CD4-positive, alpha-beta memory T cell (primary cell): ENCODE data around the gene HSD17B4. TPM values are rescaled to one million over a fixed set of nuclear protein-coding genes. Genes with fewer than 3 reads are reported as not detected.
"Not testable (repeated sequence)": the region's sequence is repeated elsewhere in the genome, so short reads cannot be mapped to it uniquely, and the experiment has no call there.

Experiments used
- CTCF ChIA-PET: fragments of 350-600 bp; sonication (Branson Sonifier 250); formaldehyde crosslinking; loops from one replicate; lab custom pipeline; 2021; ENCODE audit warnings: inconsistent platforms; ENCODE audit not compliant: partially characterized antibody; lab: Charles Lee
- POLR2A ChIA-PET: fragments of 350-600 bp; sonication (Branson Sonifier 250); formaldehyde crosslinking; loops from one replicate; lab custom pipeline; 2021; ENCODE audit not compliant: partially characterized antibody; lab: Charles Lee
- DNase-seq, 5 donors: peaks; one replicate each; pipeline versions ENCODE4 v3.0.0 to v3.0.0-alpha.2; 2020 to 2022; ENCODE audit warnings: mixed read lengths in 1 of 5
- H3K27ac ChIP-seq: one replicate; pipeline ENCODE4 v1.7.0; 2013; ENCODE audit warnings: low read depth, low read length
- H3K27me3 ChIP-seq: 2 replicates; pipeline ENCODE4 v1.7.0; 2013; ENCODE audit warnings: mild to moderate bottlenecking, low read length, moderate library complexity; ENCODE audit not compliant: insufficient read depth
- H3K36me3 ChIP-seq: 2 replicates; pipeline ENCODE4 v1.7.0; 2013; ENCODE audit warnings: mild to moderate bottlenecking, low read length, moderate library complexity; ENCODE audit not compliant: insufficient read depth
- H3K4me1 ChIP-seq: 2 replicates; pipeline ENCODE4 v1.7.0; 2013; ENCODE audit warnings: mild to moderate bottlenecking, low read length, moderate library complexity; ENCODE audit not compliant: insufficient read depth
- H3K4me3 ChIP-seq, 2 donors: one replicate each; pipeline ENCODE4 v1.7.0; 2013; ENCODE audit warnings: low read length in 2 of 2, mild to moderate bottlenecking in 1 of 2
- H3K9me3 ChIP-seq, 2 donors: one replicate each; pipeline ENCODE4 v1.7.0; 2013; ENCODE audit warnings: low read length in 2 of 2, control low read depth in 1 of 2; ENCODE audit not compliant: control insufficient read depth in 1 of 2
- H3K27ac Mint-ChIP-seq, 7 donors: one replicate each; pipeline ENCODE4 v1.8.0; 2020 to 2021; ENCODE audit warnings: mixed read lengths in 7 of 7, mild to moderate bottlenecking in 6 of 7, inconsistent platforms in 3 of 7, moderate library complexity in 3 of 7
- H3K27me3 Mint-ChIP-seq, 2 donors: one replicate each; pipeline ENCODE4 v1.8.0; 2020 to 2021; ENCODE audit warnings: mixed read lengths in 2 of 2
- H3K36me3 Mint-ChIP-seq, 2 donors: one replicate each; pipeline ENCODE4 v1.8.0; 2020 to 2021; ENCODE audit warnings: mixed read lengths in 2 of 2, inconsistent platforms in 1 of 2, mild to moderate bottlenecking in 1 of 2
- H3K4me1 Mint-ChIP-seq, 4 donors: one replicate each; pipeline ENCODE4 v1.8.0; 2020 to 2021; ENCODE audit warnings: mixed read lengths in 4 of 4, mild to moderate bottlenecking in 1 of 4
- H3K4me3 Mint-ChIP-seq, 8 donors: one replicate each; pipeline ENCODE4 v1.8.0; 2020 to 2021; ENCODE audit warnings: mixed read lengths in 8 of 8, mild to moderate bottlenecking in 7 of 8, moderate library complexity in 6 of 8, inconsistent platforms in 3 of 8
- H3K9me3 Mint-ChIP-seq, 8 donors: one replicate each; pipeline ENCODE4 v1.8.0; 2020 to 2021; ENCODE audit warnings: mixed read lengths in 8 of 8, mild to moderate bottlenecking in 5 of 8, inconsistent platforms in 3 of 8, moderate library complexity in 1 of 8
- intact Hi-C: fragments of 100-400 bp; cut with micrococcal nuclease; formaldehyde crosslinking; loops from one replicate; pipeline ENCODE4 v1.15.1; 2023
- polyA plus RNA-seq, 2 donors: library from polyadenylated mRNA; unstranded; fragments of 300-500 nt; fragmentation: Illumina TruSeq; gene quantifications; one replicate each; pipeline ENCODE4 v1.2.3, GENCODE V29; 2021
- total RNA-seq, 2 experiments: library from RNA; stranded (reverse); gene quantifications; one replicate each; pipeline ENCODE4 v1.2.3, GENCODE V29; 2021

HSD17B4 gene
- total and polyA plus RNA-seq, 4 experiments from 2014 or later = 52.8 to 79.1 (median 66.8) TPM

- H3K27me3 Mint-ChIP-seq, H3K27ac ChIP-seq, H3K4me3 ChIP-seq, POLR2A ChIA-PET, H3K4me1 Mint-ChIP-seq, H3K9me3 ChIP-seq, H3K27ac Mint-ChIP-seq, H3K36me3 ChIP-seq, H3K4me3 Mint-ChIP-seq, H3K27me3 ChIP-seq, intact Hi-C loops, DNase-seq, H3K4me1 ChIP-seq, CTCF ChIA-PET: not testable (repeated sequence)
- Mint-ChIP-seq H3K9me3 (peaks cover 4 to 22% (median 13%) of the 10 kb centered on the region in 8 donors), H3K36me3 (peaks cover 61 to 76% of the 10 kb centered on the region in 2 donors)
These were observed 51.6 kb downstream of the HSD17B4 start for GRCh38 chr5:119503939-119504338.

- Mint-ChIP-seq H3K4me1 (no peaks in the 10 kb centered on the region), H3K27me3 (no peaks in the 10 kb centered on the region), H3K4me3 (no peak overlapping the region), H3K9me3 (peaks cover 0 to 4% (median 0%) of the 10 kb centered on the region in 8 donors), H3K36me3 (peaks cover 65 to 69% of the 10 kb centered on the region in 2 donors), H3K27ac (no peak overlapping the region)
- no peak for DNase-seq
- H3K4me1 ChIP-seq = no peaks in the 10 kb centered on the region
- ChIA-PET POLR2A (no interaction called here), CTCF (interaction anchor here (1.2 kb wide), 1 partner anchor 41 kb away, joined by 3 read pairs; no protein-coding TSS in a partner anchor)
- H3K36me3 ChIP-seq = peaks cover 4% of the 10 kb centered on the region
- intact Hi-C loops = no loop called here
- no peak overlapping the region for H3K27ac ChIP-seq
- H3K9me3 ChIP-seq = no peaks in the 10 kb centered on the region
- H3K4me3 ChIP-seq = no peak overlapping the region
- no peaks in the 10 kb centered on the region for H3K27me3 ChIP-seq
These were observed 60.0 kb downstream of the HSD17B4 start for GRCh38 chr5:119512277-119512676.

GRCh38 chr5:119515192-119515591 is 62.9 kb downstream of the HSD17B4 start:
- no peak for DNase-seq
- intact Hi-C loops = no loop called here
- Histone ChIP-seq H3K36me3 (no peaks in the 10 kb centered on the region), H3K9me3 (no peaks in the 10 kb centered on the region), H3K4me3 (no peak overlapping the region), H3K4me1 (no peaks in the 10 kb centered on the region), H3K27ac (no peak overlapping the region), H3K27me3 (no peaks in the 10 kb centered on the region)
- Mint-ChIP-seq H3K9me3 (peaks cover 0 to 6% (median 0%) of the 10 kb centered on the region in 8 donors), H3K36me3 (peaks cover 60 to 71% of the 10 kb centered on the region in 2 donors), H3K27me3 (no peaks in the 10 kb centered on the region), H3K4me3 (no peak overlapping the region), H3K27ac (no peak overlapping the region), H3K4me1 (no peaks in the 10 kb centered on the region)
- CTCF ChIA-PET = no interaction called here
- POLR2A ChIA-PET = no interaction called here

GRCh38 chr5:119517115-119517514 is 64.8 kb downstream of the HSD17B4 start:
- H3K9me3 Mint-ChIP-seq, POLR2A ChIA-PET, H3K27ac ChIP-seq, H3K4me1 ChIP-seq, H3K27me3 Mint-ChIP-seq, H3K9me3 ChIP-seq, H3K4me1 Mint-ChIP-seq, DNase-seq, H3K4me3 ChIP-seq, H3K36me3 ChIP-seq, H3K27me3 ChIP-seq, intact Hi-C loops, H3K4me3 Mint-ChIP-seq, CTCF ChIA-PET, H3K27ac Mint-ChIP-seq: not testable (repeated sequence)
- peaks cover 50 to 72% of the 10 kb centered on the region in 2 donors for H3K36me3 Mint-ChIP-seq

GRCh38 chr5:119521232-119521631 is 68.9 kb downstream of the HSD17B4 start:
- Mint-ChIP-seq H3K4me3 (no peak overlapping the region), H3K4me1 (no peaks in the 10 kb centered on the region), H3K36me3 (peaks cover 34 to 62% of the 10 kb centered on the region in 2 donors), H3K27ac (no peak overlapping the region), H3K9me3 (peaks cover 0 to 5% (median 0%) of the 10 kb centered on the region in 8 donors), H3K27me3 (no peaks in the 10 kb centered on the region)
- Histone ChIP-seq H3K4me1 (no peaks in the 10 kb centered on the region), H3K27ac (no peak overlapping the region), H3K27me3 (no peaks in the 10 kb centered on the region), H3K9me3 (no peaks in the 10 kb centered on the region), H3K4me3 (no peak overlapping the region), H3K36me3 (no peaks in the 10 kb centered on the region)
- ChIA-PET POLR2A (no interaction called here), CTCF (no interaction called here)
- intact Hi-C loops = no loop called here
- no peak for DNase-seq

GRCh38 chr5:119522841-119523240 is 70.5 kb downstream of the HSD17B4 start:
- no peak for DNase-seq
- no peaks in the 10 kb centered on the region for H3K36me3 ChIP-seq
- H3K27ac ChIP-seq = no peak overlapping the region
- no peaks in the 10 kb centered on the region for H3K4me1 Mint-ChIP-seq
- no peak overlapping the region for H3K27ac Mint-ChIP-seq
- H3K9me3 Mint-ChIP-seq = peaks cover 0 to 5% (median 0%) of the 10 kb centered on the region in 8 donors
- CTCF ChIA-PET = no interaction called here
- no peaks in the 10 kb centered on the region for H3K27me3 Mint-ChIP-seq
- H3K4me1 ChIP-seq = no peaks in the 10 kb centered on the region
- POLR2A ChIA-PET = no interaction called here
- H3K27me3 ChIP-seq = no peaks in the 10 kb centered on the region
- peaks cover 37 to 60% of the 10 kb centered on the region in 2 donors for H3K36me3 Mint-ChIP-seq
- intact Hi-C loops = no loop called here
- no peak overlapping the region for H3K4me3 Mint-ChIP-seq
- H3K9me3 ChIP-seq = no peaks in the 10 kb centered on the region
- no peak overlapping the region for H3K4me3 ChIP-seq

- Histone ChIP-seq H3K27me3 (no peaks in the 10 kb centered on the region), H3K36me3 (no peaks in the 10 kb centered on the region), H3K9me3 (no peaks in the 10 kb centered on the region), H3K4me1 (no peaks in the 10 kb centered on the region), H3K27ac (no peak overlapping the region), H3K4me3 (no peak overlapping the region)
- CTCF ChIA-PET = no interaction called here
- Mint-ChIP-seq H3K4me3 (no peak overlapping the region), H3K9me3 (peaks cover 0 to 5% (median 0%) of the 10 kb centered on the region in 8 donors), H3K36me3 (peaks cover 43 to 56% of the 10 kb centered on the region in 2 donors), H3K27me3 (no peaks in the 10 kb centered on the region), H3K27ac (no peak overlapping the region), H3K4me1 (no peaks in the 10 kb centered on the region)
- POLR2A ChIA-PET = no interaction called here
- intact Hi-C loops = no loop called here
- no peak for DNase-seq
These were observed 72.2 kb downstream of the HSD17B4 start for GRCh38 chr5:119524485-119524884.

GRCh38 chr5:119527351-119527750 is 75.1 kb downstream of the HSD17B4 start:
- H3K4me1 Mint-ChIP-seq = no peaks in the 10 kb centered on the region
- intact Hi-C loops = no loop called here
- CTCF ChIA-PET = no interaction called here
- H3K36me3 Mint-ChIP-seq = peaks cover 43 to 49% of the 10 kb centered on the region in 2 donors
- no peak overlapping the region for H3K27ac ChIP-seq
- H3K27me3 ChIP-seq = no peaks in the 10 kb centered on the region
- no peak for DNase-seq
- no peak overlapping the region for H3K4me3 Mint-ChIP-seq
- H3K4me1 ChIP-seq = no peaks in the 10 kb centered on the region
- H3K9me3 ChIP-seq = no peaks in the 10 kb centered on the region
- H3K9me3 Mint-ChIP-seq = no peaks in the 10 kb centered on the region
- H3K4me3 ChIP-seq = no peak overlapping the region
- POLR2A ChIA-PET = no interaction called here
- H3K27ac Mint-ChIP-seq = no peak overlapping the region
- H3K36me3 ChIP-seq = no peaks in the 10 kb centered on the region
- no peaks in the 10 kb centered on the region for H3K27me3 Mint-ChIP-seq
